Keratinocyte (primary cell): ENCODE measurements around the gene GLYATL1. TPM values are rescaled to one million over a fixed set of nuclear protein-coding genes. Genes with fewer than 3 reads are reported as not detected.

Source experiments
- DNase-seq: peaks from one replicate; pipeline ENCODE4 v3.0.0-alpha.2; 2011; ENCODE audit warnings: low read depth, missing footprints, low spot score
- FAIRE-seq: peaks from 2 replicates; lab custom pipeline; 2011; peaks lifted over from hg19 to GRCh38; lab: Jason Lieb, UNC
- H2AFZ ChIP-seq: 2 replicates; pipeline ENCODE4 v1.6.0; 2012; ENCODE audit warnings: low read length, control low read depth, inconsistent platforms; ENCODE audit not compliant: control insufficient read depth
- H3K27ac ChIP-seq: 2 replicates; pipeline ENCODE4 v1.5.1; 2011; ENCODE audit warnings: low read length; ENCODE audit not compliant: control insufficient read depth, insufficient read depth
- H3K27me3 ChIP-seq: 3 replicates; pipeline ENCODE4 v1.6.0; 2011; ENCODE audit warnings: low read length; ENCODE audit not compliant: control insufficient read depth, insufficient read depth; ENCODE audit errors: extremely low read depth
- H3K36me3 ChIP-seq, 2 experiments: 2 replicates in 1 of 2; 3 replicates in 1 of 2; pipeline ENCODE4 v1.5.1; 2011; ENCODE audit warnings: low read length in 2 of 2, mild to moderate bottlenecking in 1 of 2; ENCODE audit not compliant: control insufficient read depth in 2 of 2, insufficient read depth in 2 of 2; ENCODE audit errors: extremely low read depth in 1 of 2
- H3K4me1 ChIP-seq: 3 replicates; pipeline ENCODE4 v1.5.1; 2011; ENCODE audit warnings: low read length; ENCODE audit not compliant: control insufficient read depth, insufficient read depth; ENCODE audit errors: extremely low read depth
- H3K4me2 ChIP-seq: 3 replicates; pipeline ENCODE4 v1.6.0; 2011; ENCODE audit warnings: low read depth, low read length; ENCODE audit not compliant: control insufficient read depth, insufficient read depth; ENCODE audit errors: extremely low read depth
- H3K4me3 ChIP-seq, 3 experiments: fragments of 200-600 bp in 1 of 3; sonication (generic) in 1 of 3; 2 replicates in 2 of 3; 3 replicates in 1 of 3; pipeline ENCODE4 v1.5.1; 2011 to 2016; ENCODE audit warnings: low read length in 3 of 3, mild to moderate bottlenecking in 3 of 3, control low read depth in 2 of 3, inconsistent platforms in 1 of 3, low read depth in 1 of 3, mixed read lengths in 1 of 3, mixed run types in 1 of 3, moderate library complexity in 1 of 3; ENCODE audit not compliant: control insufficient read depth in 2 of 3, insufficient read depth in 2 of 3; ENCODE audit errors: extremely low read depth in 1 of 3
- H3K79me2 ChIP-seq: 2 replicates; pipeline ENCODE4 v1.6.0; 2012; ENCODE audit warnings: low read length; ENCODE audit not compliant: control insufficient read depth, insufficient read depth
- H3K9ac ChIP-seq: 3 replicates; pipeline ENCODE4 v1.6.0; 2011; ENCODE audit warnings: low read length; ENCODE audit not compliant: control insufficient read depth, insufficient read depth; ENCODE audit errors: extremely low read depth
- H3K9me1 ChIP-seq: 3 replicates; pipeline ENCODE4 v1.6.0; 2011; ENCODE audit warnings: low read length; ENCODE audit not compliant: control insufficient read depth, insufficient read depth; ENCODE audit errors: extremely low read depth
- H3K9me3 ChIP-seq: 2 replicates; pipeline ENCODE4 v1.5.1; 2012; ENCODE audit warnings: low read depth, low read length; ENCODE audit not compliant: control insufficient read depth
- H4K20me1 ChIP-seq: 3 replicates; pipeline ENCODE4 v1.6.0; 2011; ENCODE audit warnings: low read length; ENCODE audit not compliant: control insufficient read depth, insufficient read depth; ENCODE audit errors: extremely low read depth
- EZH2 ChIP-seq: IDR thresholded peaks from one replicate; pipeline ENCODE4 v1.6.1; 2012; ENCODE audit warnings: inconsistent platforms, mild to moderate bottlenecking, low read length, moderate library complexity
- dilution Hi-C: fragments of 300-500 bp; cut with MboI; formaldehyde crosslinking; loops from one replicate; pipeline ENCODE4 v1.7.0; 2020; ENCODE audit warnings: low sequenced_read_pairs; ENCODE audit not compliant: extremely low pct_ligation_motif_present
- polyA plus RNA-seq, 5 experiments: library from polyadenylated mRNA; depleted of rRNA in 3 of 5; stranded (reverse) in 3 of 5; stranded (forward) in 1 of 5; unstranded in 1 of 5; fragments of >200 nt; gene quantifications; 1 replicate in 1 of 5; 2 replicates in 3 of 5; 3 replicates in 1 of 5; pipeline versions ENCODE4 v1.2.1 to v1.2.3, GENCODE V29; 2011 to 2012; ENCODE audit warnings: missing spikeins in 2 of 5, low read depth in 1 of 5, low replicate concordance in 1 of 5
- TF ChIP-seq, protein P1 (sequence below), 3 experiments: IDR thresholded peaks in 1 of 3; conservative IDR thresholded peaks in 1 of 3; optimal IDR thresholded peaks in 1 of 3; 2 replicates in 2 of 3; 3 replicates in 1 of 3; pipeline versions ENCODE3 to v1.5.1; 2011; ENCODE audit warnings: low read length in 3 of 3, mild to moderate bottlenecking in 3 of 3, moderate library complexity in 2 of 3, control low read depth in 1 of 3, inconsistent platforms in 1 of 3; ENCODE audit not compliant: insufficient read depth in 2 of 3; ENCODE audit errors: extremely low read depth in 1 of 3

GLYATL1 gene
- polyA plus RNA-seq, 1 donor (not counting 4 experiments of a cell fraction or from before 2014, with no cell fraction given) = 0.26 TPM

DNA sequence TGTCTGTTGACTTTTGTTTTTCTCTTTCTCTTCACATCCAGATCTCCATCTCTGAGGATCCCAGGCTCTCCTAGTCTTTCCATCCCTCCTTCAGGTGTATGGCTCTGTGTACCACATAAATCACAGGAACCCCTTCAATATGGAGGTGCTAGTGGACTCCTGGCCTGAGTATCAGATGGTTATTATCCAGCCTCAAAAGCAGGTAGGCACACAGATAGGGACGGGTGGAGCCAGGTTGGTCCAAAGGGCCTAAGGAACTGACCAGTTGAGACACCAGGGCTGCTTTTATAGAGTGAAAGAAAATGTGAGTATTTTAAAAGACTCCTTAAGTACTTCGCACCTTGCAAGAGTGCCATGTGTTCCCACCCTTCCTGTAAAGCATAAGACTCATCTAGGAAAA lies 39.9 kb downstream of the GLYATL1 start:
- Histone ChIP-seq H3K9ac (no peak overlapping the region), H3K79me2 (no peaks in the 10 kb centered on the region), H3K9me3 (no peaks in the 10 kb centered on the region), H3K27ac (no peak overlapping the region), H4K20me1 (no peaks in the 10 kb centered on the region), H3K36me3 (no peaks in the 10 kb centered on the region), H3K4me1 (no peaks in the 10 kb centered on the region), H3K9me1 (no peaks in the 10 kb centered on the region), H3K4me2 (no peak overlapping the region), H2AFZ (no peak overlapping the region), H3K4me3 (no peak overlapping the region), H3K27me3 (no peaks in the 10 kb centered on the region)
- DNase-seq = no peak
- FAIRE-seq = no peak
- dilution Hi-C loops = no loop called here
- TF ChIP-seq, protein P1, sequence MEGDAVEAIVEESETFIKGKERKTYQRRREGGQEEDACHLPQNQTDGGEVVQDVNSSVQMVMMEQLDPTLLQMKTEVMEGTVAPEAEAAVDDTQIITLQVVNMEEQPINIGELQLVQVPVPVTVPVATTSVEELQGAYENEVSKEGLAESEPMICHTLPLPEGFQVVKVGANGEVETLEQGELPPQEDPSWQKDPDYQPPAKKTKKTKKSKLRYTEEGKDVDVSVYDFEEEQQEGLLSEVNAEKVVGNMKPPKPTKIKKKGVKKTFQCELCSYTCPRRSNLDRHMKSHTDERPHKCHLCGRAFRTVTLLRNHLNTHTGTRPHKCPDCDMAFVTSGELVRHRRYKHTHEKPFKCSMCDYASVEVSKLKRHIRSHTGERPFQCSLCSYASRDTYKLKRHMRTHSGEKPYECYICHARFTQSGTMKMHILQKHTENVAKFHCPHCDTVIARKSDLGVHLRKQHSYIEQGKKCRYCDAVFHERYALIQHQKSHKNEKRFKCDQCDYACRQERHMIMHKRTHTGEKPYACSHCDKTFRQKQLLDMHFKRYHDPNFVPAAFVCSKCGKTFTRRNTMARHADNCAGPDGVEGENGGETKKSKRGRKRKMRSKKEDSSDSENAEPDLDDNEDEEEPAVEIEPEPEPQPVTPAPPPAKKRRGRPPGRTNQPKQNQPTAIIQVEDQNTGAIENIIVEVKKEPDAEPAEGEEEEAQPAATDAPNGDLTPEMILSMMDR (optimal IDR thresholded peaks at IDR 0.05 in 1 of 3, IDR thresholded peaks at IDR 0.05 in 1 of 3, conservative IDR thresholded peaks at IDR 0.05 in 1 of 3; ENCODE audit: extremely low read depth in 1 of 3, insufficient read depth in 2 of 3, low read length in 3 of 3) = no peak
- no peak for TF ChIP-seq EZH2

DNA sequence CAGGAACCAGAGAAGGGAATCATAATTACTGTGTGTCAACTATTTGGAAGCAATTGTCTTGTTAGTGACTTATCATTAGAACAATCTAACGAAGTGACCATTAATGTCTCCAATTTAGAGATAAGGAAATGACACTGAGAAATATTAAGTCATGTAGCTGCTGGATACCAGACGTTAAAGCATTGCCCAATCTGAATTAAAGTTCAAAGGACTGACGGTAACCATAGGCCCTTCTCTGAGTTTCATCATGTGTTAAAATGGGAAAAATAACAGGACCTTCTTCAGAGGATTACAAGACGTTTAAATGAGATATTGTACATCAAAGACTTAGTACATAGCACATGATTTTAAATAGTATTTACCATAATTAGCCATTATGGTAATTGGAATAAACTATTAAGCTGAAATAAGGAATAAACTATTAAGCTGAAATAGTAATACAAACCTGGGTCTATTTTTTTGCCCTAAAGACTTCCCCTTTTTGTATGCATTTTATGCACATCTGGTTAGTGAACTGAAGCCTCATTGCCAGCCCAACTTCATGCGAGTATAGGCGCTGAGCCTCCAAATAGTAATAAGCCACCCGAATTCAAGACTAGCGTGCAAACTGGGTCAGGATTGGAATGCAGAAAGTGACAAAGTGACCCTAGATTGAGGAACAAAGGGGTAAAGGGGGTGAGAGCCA lies 41.0 kb downstream of the GLYATL1 start:
- FAIRE-seq (no peak), DNase-seq (no peak)
- no peaks in the 10 kb centered on the region for H3K9me1 ChIP-seq
- no peak overlapping the region for H3K4me2 ChIP-seq
- no peak overlapping the region for H3K4me3 ChIP-seq
- H3K4me1 ChIP-seq = no peaks in the 10 kb centered on the region
- no peak overlapping the region for H3K9ac ChIP-seq
- H4K20me1 ChIP-seq = no peaks in the 10 kb centered on the region
- TF ChIP-seq, protein P1 (optimal IDR thresholded peaks at IDR 0.05 in 1 of 3, IDR thresholded peaks at IDR 0.05 in 1 of 3, conservative IDR thresholded peaks at IDR 0.05 in 1 of 3; ENCODE audit: extremely low read depth in 1 of 3, insufficient read depth in 2 of 3, low read length in 3 of 3) = no peak
- no peak for TF ChIP-seq EZH2
- no peaks in the 10 kb centered on the region for H3K9me3 ChIP-seq
- H3K36me3 ChIP-seq = no peaks in the 10 kb centered on the region
- no peak overlapping the region for H3K27ac ChIP-seq
- no peaks in the 10 kb centered on the region for H3K27me3 ChIP-seq
- H2AFZ ChIP-seq = no peak overlapping the region
- H3K79me2 ChIP-seq = no peaks in the 10 kb centered on the region
- dilution Hi-C loops = no loop called here
